GM18907 (cell line): ENCODE results near the gene TXNDC5.

Experiments
- ATAC-seq: cut with Tn5 transposase; IDR thresholded peaks from one replicate; pipeline ENCODE4 v1.9.1; 2021; ENCODE audit warnings: mild to moderate bottlenecking, moderate library complexity; ENCODE audit not compliant: unreplicated experiment

TXNDC5 gene

DNA sequence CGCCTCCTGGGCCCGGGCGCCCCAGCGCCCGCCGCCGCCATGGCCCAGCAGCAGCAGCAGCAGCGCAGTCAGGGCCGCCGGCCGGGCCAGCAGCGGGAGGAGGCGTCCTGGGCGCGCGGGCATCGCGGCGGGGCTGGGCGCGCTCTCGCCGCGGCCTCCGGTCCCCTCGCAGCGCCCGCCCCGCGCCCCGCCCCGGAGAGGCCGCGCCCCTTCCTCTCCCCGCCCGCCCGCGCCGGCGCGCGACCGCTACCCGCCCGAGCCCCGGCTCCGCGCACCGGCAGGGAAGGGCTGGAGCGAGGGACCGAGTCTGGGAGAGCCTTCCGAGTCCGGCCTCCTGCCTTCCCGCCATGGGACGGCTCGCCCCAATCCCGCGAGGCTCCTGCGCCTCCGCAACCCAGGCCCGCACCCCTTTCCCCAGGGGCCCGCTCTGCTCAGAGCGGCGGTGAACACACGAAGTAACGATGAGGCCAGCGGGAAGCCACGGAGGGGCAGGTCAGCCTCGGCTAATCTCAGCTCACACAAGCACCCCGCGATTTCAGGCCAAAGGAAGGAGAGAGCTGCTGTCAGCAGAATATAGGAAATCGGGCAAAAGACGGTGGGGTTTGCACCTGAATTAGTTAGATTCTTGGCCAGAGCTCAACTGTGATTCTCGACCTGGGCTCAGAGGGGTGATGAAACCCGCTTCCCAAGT, at the start of gene TXNDC5:
Gene TXNDC5, minus strand, starts transcription at position 135 of the 691 bp plus-strand sequence. Its CDS starts 12 bp downstream, at position 123.
- ATAC-seq: peak; percentile 64

DNA sequence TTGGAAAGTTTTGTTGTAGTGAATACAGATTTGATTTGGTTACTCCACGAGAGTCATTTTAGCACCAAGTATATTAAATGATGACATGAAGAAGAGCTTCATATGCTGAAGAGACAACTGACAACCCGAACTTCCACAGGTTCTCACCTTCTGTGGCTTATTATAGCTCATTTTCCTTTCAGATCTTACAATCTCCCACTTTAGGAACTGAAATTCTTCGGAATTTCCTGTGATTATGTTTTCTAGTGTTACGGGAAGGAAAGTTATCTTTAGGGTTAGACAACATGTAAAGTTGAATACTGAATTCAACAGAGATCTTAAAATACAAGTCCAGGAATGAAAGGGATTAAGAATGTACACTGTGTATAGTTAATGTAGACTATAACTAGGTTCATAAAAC, 49.6 kb upstream of the TXNDC5 start:
- no peak for ATAC-seq

DNA sequence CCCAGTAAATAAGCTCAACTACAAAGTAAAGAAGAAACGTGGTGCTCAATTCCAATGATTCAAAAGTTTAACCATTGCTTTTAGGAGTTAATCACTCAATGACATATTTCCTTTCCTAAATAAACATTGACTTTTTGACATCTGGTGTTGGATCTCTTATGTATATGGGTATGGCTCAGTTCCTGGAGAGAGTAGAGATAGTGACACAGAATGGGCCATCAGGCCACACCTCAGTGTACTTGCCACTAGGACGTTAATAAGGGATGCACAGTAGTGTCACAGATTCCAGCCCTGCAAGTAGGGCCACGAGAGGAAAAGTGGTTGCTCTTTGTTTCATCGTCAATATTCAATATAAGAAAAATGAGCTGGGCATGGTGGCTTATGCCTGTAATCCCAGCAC, 48.9 kb upstream of the TXNDC5 start:
- no peak for ATAC-seq

- ATAC-seq: no peak
These were observed 47.9 kb upstream of the TXNDC5 start for GRCh38 chr6:7958464-7958863.

- ATAC-seq: no peak
These were observed 45.7 kb upstream of the TXNDC5 start for GRCh38 chr6:7956257-7956656.

GRCh38 chr6:7954477-7955200, 44.1 kb upstream of the TXNDC5 start:
- ATAC-seq: no peak

GRCh38 chr6:7953753-7954152, 43.2 kb upstream of the TXNDC5 start:
- ATAC-seq: no peak

GRCh38 chr6:7939864-7940228, 29.3 kb upstream of the TXNDC5 start:
- ATAC-seq: no peak

DNA sequence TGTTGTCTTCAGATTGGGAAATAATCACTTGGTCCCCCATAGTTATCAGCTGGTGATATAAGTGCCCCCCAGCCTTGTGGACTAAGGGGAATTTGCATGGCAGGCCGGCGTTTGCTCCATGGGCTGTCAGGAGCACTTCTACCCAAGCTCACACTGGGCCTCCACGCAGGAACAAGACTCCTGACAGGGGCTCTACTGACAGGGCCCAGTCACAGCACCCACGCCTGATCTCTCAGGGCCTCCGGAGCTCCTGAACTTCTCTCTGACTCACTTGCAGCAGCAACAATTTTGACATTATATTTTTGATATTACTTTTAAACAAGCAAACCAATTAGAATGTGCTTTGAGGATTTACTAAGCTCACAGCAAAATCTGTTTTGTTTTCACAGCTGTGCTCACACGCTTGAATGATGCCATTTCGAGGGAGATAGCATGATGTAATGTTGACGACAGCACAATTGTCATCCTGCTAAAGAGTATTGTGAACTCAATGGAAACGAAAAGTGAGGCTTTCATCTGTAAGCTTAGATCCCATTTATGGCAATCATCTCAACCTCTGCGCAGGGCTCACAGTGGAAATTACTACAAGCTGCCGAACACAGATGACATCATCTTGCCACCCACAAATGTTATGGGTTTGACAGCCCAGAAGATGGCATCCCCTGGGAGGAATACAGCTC, 28.7 kb upstream of the TXNDC5 start:
- ATAC-seq: no peak

DNA sequence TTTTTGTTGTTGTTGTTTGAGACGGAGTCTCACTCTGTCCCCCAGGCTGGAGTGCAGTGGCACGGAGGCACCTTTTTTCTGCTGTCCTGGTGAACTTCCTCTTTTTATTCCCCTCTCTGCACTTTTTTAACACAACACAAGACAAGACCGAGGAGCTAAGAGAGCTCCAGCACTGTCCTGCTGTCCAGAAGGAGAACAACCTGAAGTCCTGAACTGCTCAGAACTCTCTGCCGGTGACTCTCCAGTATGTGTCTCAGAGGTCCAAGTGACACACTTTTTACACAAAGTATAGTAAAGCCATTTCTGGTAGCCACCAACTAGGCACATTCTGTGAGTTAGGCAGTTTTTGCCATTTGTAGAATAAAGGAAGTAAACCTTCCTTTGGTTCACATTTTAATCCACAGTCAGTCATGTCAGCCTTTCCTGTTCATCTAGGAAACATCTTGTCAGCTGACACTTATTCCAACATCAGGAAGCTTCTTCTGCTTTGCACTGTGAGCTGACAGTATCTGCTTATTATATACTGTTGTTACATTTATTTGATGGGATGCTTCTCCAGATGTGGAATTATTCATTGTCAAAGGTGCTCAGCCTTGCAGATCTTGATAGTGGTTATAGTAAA, 28.1 kb upstream of the TXNDC5 start:
- no peak for ATAC-seq

- ATAC-seq: peak; percentile 96
These were observed 23.2 kb upstream of the TXNDC5 start for GRCh38 chr6:7933794-7934193.

DNA sequence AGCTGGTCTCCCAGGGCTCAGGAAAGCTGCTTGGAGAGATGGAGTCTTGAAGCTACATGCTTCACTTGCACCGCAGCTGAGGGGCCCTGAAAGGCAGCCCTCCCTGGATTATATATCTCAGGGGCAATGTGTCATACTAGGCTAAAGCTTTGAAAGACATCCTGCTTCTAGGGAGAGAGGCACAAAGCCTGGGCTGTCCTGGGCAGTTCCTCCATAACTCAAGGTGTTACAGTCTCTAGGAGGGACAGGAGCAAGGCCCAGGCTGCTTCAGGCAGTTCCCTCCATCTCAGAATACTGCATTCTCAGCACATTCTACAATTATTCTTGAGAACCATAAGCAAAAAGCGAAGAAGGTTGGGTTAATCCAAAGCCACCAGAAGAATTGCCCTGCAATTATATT, 22.0 kb upstream of the TXNDC5 start:
- ATAC-seq: no peak

DNA sequence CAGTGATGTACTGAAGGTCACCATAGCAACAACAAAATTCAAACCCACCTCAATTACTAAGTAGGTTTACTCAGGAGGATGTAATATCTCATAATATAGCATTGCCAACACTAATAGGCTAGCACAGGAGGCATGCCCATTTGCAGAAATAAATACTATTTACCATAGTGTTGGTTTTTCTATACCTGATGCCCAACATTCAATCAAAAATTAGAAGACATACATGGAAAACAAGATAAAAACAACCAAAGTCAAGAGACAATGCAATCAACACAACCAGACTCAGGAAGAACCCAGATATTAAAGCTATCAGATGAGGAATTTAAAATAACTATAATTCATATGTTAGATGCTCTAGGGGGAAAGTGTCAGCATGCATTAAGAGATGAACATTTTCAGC, 14.3 kb upstream of the TXNDC5 start:
- ATAC-seq: no peak

GRCh38 chr6:7922596-7922995, 12.0 kb upstream of the TXNDC5 start:
- ATAC-seq: no peak

GRCh38 chr6:7921632-7922092, 11.1 kb upstream of the TXNDC5 start:
- no peak for ATAC-seq

DNA sequence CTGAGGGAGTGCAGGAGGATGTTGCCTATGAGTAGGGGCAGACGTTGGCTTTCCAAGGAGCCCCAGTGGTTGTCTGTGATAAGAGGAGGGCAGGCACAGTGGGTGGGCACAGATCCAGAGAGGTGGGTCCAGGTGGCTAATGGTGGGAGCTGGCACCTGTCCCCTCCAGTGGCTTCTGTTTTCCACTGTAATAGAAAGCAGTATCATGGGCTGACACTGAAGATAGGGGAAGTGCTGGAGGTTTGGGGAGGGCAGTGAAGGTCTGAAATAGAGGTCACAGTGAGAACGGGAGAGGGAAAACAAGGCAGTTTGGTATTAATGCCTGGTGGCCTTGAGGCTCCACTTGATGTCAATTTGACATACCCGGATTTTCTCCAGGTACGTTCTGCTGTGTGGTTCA, 10.5 kb upstream of the TXNDC5 start:
- ATAC-seq: no peak

- no peak for ATAC-seq
These were observed 9.8 kb upstream of the TXNDC5 start for GRCh38 chr6:7920425-7920824.

DNA sequence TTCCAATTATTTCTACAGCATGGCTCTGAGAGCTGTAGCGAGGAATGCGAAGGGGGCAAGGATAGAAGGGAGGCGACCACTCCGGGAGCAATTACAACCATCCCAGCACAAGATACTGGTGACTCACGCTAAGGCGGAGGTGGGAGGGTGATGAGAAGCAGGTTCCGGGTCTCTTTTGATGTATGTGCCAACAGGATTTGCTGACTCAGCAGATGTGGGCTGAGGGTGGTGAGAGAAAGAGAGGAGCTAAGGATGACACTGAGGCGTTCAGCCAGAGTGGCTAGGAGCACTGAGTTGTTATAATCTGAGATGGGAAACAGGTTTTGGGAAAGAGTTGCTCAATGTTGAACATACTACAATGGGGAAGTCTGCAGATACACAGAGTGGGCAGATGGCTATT, 9.3 kb upstream of the TXNDC5 start:
- no peak for ATAC-seq

GRCh38 chr6:7918403-7918802, 7.8 kb upstream of the TXNDC5 start:
- ATAC-seq: no peak

DNA sequence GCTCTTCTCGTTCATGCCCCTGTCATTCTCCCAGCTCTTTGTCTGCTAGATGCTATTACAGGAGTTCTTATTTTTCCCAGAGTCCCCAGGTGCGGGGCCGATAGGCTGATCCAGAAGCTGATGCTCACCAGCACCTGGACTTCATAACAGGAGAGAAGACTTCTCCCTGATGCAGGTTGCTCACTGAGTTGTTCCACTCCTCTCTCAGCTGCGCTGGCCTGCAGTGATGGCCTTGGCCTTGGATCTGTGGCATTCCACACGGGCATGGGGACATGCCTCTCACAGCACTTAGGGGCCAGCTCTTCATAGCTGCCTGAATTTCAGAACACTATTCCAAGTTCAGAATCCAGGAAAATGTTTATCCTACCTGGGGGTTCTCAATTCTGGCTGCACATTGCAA, 7.1 kb upstream of the TXNDC5 start:
- ATAC-seq: no peak

DNA sequence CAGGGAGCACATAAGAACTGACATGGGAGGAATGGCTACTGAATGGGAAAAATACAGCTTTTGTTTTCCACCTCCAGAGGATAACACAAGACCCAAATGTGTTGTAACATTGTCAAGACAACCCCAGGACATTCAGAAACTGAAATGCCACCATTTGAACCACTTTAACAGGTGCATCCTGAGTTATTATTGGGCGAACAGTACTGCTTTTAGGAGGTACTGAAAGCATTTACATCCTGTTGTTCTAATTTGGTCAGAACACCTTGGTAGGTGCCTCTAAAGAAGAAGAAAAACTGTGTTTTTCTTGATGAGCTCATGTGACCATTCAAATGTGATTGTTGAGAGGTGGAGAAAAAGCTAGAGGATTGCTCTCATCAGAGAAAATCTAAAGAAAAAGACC, 6.4 kb upstream of the TXNDC5 start:
- peak; percentile 84 for ATAC-seq
